ENCODE results near the gene KMT2E.
"Not testable (repeated sequence)": the region's sequence is repeated elsewhere in the genome, so short reads cannot be mapped to it uniquely, and the experiment has no call there.

KMT2E gene

GRCh38 chr7:105017657-105018365, 3.8 kb downstream of the KMT2E start:
- no peak for DNase-seq
- intact Hi-C loops (cut with DNase I), result no loop called here

DNA sequence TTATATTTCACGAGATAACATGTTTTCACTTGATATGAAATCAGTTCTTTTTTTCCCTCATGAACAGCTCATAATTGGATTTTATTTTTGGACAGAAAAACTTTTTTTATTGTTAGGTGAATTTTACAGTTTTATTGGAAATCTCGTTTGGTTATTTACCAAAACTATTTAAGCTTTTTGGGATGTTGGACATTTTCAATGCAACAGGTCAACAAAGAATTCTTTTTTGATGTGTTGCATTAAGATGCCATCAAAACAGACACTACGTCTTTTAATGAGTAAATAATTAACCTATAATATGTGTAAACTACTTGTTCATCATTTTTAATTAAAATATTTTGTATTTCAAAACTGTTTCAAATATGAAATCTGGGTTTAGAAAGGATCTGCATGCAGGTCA, 5.3 kb downstream of the KMT2E start:
- intact Hi-C loops (cut with DNase I), result no loop called here

DNA sequence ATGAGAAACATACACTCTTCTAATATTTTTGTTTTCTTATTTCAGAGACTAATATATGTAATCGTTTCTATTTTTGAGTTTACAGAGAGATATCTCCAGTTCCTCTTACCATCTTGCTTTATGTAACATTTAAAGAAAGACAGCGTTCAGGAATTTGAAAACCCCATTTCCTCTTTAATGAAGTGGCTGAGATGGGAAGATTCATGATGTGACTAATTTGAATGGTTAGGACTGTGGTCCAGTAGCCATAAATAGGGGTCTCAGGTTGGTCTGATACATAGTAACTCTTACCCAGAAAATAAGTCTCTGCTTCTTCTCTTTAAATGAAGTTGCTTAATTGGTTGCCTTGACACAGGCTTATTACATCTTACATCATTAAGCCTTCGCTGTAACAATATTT, 6.9 kb downstream of the KMT2E start:
- intact Hi-C loops (cut with DNase I), result no loop called here

More for the DNA sequence above, 5.3 kb downstream of the KMT2E start:
- DNase-seq, result no peak

DNA sequence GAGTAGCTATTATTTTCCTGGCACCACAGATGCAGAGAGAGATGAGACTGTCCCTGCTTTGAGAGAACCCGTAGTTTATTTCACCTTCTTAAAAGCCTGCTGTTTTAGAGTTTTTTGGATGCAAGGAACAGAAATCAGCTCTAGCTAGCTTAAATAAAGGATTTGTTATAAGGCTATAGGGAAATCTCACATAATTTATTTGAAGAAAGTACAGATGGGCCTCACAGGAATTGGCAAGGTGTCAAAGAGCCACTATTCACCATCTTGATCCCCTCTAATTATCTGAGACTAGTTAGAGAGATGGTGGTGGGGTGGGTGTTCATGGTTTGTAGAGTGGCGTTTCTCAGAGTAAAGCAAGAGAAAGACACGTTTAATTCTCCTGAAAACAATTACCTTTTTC, 7.3 kb downstream of the KMT2E start:
- no peak for DNase-seq
- intact Hi-C loops (cut with DNase I), result no loop called here

More for the DNA sequence above, 6.9 kb downstream of the KMT2E start:
- DNase-seq, result no peak

DNA sequence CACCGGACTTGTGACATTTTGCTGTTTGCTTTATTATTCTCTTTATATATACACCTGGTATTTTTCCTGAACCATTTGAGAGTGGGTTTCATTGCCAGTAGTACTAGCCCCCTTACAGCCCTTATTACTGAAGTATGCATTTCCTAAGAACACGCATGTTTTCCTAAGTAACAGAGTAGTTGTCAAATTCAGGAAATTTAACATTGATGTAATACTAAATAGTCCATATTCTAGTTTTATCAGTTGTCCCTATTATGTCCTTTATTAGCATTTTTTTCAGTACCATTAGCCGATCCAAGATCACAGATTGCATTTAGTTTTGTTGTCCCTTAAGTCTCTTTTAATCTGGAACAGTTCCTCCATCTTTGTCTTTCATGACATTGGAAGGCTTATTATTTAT, 8.0 kb downstream of the KMT2E start:
- no peak for DNase-seq
- intact Hi-C loops (cut with DNase I), result no loop called here

DNA sequence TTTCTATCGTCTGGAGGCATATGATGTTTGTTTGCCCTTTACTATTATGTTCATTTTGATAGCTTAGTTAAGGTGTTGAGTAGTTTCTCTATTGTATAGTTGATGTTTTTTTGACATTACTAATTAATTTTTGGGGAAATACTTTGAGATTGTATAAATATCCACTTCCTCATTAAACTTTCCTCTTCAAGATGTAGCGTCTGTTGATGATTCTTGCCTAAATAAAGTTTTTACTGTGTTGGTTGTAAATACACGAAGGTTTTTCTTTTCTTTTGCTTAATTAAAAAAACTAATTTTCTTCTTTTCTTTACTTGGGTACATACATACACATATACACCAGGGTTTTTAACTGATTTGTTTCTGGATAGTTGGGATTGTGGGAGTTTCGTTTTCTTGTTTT, 8.5 kb downstream of the KMT2E start:
- DNase-seq, result no peak
- intact Hi-C loops (cut with DNase I), result no loop called here

DNA sequence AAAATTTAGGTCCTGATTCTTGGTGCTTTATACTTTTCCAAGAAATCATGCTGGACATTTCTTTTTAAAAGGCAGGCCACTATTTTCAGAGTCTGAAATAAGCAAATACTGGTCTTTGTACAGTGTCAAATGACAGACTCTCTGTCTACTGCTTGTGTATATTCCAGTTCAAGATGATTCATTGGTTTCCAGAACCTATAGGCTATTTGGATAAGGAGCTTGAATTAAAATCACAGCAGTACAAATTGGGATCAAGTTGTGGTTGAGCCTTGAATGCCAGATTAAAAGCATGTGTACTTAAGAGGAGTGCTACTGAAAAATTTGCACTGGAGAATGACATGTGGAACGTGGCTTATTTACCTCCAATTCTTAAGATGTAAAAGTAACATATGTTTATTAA, 10.7 kb downstream of the KMT2E start:
- intact Hi-C loops (cut with DNase I), result no loop called here
- no peak for DNase-seq

- intact Hi-C loops (cut with DNase I), result no loop called here
- no peak for DNase-seq
Observed at GRCh38 chr7:105026750-105027149, 12.7 kb downstream of the KMT2E start.

DNA sequence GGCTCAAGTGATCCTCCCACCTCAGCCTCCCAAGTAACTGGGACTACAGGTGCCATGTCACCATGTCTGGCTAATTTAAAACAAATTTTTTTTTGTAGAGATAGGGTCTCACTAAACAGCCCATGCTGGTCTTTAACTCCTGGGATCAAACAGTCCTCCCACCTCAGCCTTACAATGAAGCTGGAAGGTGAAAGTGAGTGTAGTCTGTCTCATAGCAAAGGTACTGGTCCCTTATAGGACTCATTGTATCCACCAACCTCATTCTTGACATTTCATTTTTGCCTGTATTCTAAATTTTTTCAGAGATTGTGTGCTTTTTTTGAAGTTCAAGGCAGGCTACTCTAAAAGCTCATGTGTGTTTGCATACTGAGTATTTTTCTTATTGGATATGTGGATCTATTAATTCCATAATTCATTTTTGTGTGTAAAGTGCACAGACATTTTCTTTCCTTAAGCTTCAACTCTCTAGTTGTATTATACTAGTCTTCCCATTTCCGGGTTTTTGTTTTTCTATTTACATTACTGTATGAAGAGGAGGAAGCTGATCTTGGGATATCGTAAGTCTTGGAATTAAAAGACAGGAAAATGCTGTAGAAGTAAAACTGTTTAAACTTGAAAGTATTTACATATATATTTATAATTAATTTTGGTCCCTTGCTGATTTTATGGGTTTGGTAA, 13.3 kb downstream of the KMT2E start:
- no peak for DNase-seq
- intact Hi-C loops (cut with DNase I), result no loop called here

DNA sequence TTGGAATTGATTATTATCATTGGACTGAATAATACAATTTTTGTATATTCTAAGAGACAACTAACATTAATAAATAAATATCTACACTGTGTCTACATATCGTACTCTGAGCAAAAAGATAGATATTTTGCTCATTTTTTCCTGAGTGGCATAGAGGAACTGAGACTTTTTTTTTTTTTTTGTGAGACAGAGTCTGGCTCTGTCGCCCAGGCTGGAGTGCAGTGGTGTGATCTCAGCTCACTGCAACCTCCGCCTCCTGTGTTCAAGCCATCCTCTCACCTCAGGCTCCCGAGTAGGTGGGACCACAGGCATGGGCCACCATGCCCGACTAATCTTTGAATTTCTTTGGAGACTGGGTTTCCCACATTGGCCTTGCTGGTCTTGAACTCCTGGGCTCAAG, 14.0 kb downstream of the KMT2E start:
- intact Hi-C loops (cut with DNase I), result no loop called here
- no peak for DNase-seq

DNA sequence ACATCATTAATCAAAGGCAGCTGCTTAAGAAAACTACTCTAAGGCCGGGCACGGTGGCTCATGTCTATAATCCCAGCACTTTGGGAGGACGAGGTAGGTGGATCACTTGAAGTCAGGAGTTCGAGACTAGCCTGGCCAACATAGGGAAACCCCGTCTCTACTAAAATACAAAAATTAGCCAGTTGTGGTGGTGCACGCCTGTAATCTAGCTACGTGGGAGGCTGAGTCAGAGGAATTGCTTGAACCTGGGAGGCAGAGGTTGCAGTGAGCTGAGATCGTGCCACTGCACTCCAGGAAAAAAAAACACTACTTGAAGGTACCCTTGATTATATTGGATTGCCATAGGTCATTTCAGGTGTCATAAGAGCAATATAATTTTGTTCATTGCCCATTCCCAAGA, 14.9 kb downstream of the KMT2E start:
- intact Hi-C loops (cut with DNase I); DNase-seq: not testable (repeated sequence)

- no peak for DNase-seq
- intact Hi-C loops (cut with DNase I), result no loop called here
Observed at GRCh38 chr7:105030447-105030846, 16.4 kb downstream of the KMT2E start.

DNA sequence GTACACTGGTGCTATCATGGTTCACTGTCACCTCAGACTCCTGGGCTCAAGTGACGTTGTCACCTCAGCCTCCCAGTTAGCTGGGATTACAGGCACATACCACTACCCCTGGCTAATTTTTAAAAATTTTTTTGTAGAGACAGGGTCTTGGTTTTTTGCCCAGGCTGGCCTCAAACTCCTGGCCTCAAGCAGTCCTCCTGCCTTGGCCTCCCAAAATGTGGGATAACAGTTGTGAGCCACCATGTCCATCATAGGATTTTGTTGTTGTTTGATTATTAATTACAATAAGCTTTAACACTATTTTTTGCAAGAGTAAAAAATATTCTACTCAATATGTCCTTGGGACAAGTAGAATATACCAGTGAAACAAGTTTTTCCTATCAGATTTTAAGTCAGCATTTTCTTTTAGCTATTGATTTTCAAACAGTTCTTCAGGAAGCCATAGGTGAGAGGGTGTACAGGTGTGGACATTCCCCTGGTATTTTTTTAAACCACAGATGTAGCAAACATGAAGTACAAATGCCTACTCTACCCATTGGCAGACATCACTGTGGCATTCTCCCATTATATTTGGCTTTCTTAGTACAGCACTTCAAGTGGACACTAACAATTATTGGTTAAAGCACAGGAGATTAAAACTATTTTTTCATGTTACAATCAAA, 18.7 kb downstream of the KMT2E start:
- intact Hi-C loops (cut with DNase I), result no loop called here
- no peak for DNase-seq

- intact Hi-C loops (cut with DNase I), result no loop called here
Observed at GRCh38 chr7:105035349-105035748, 21.3 kb downstream of the KMT2E start.

GRCh38 chr7:105036217-105037168, 22.5 kb downstream of the KMT2E start:
- intact Hi-C loops (cut with DNase I), result no loop called here
- no peak for DNase-seq

More at GRCh38 chr7:105035349-105035748, 21.3 kb downstream of the KMT2E start:
- DNase-seq, result no peak

GRCh38 chr7:105037319-105037718, 23.3 kb downstream of the KMT2E start:
- intact Hi-C loops (cut with DNase I), result no loop called here

DNA sequence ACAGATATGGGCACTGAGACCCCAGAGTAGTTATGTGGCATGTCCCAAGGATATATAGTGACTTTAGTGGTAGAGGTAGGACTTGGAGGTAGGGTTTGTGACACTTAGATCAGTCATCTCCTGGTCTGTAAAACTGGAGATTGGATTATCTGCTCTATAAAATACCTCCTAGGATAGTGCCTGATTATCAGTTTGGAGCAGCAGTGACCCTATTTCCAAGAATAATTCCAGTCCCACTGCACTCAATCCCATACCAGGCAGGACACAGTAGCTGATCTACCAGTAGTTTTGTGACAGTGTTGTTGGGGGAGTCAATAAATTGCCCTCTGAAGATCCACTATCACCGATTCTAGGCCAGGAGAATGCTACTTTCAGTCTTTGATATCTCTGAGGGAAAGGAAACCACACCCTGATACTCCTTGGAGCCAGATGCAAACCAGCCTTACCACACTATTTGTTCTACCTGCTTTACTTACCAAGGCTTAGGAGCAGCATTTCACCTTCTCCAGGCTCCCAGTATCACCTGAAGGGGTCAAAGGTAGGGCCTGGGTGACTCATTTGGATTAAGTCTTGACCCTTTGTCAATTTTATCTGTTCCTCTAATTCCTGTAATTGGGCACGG, 30.6 kb downstream of the KMT2E start:
- DNase-seq, result no peak
- intact Hi-C loops (cut with DNase I), result no loop called here

More at GRCh38 chr7:105037319-105037718, 23.3 kb downstream of the KMT2E start:
- no peak for DNase-seq

DNA sequence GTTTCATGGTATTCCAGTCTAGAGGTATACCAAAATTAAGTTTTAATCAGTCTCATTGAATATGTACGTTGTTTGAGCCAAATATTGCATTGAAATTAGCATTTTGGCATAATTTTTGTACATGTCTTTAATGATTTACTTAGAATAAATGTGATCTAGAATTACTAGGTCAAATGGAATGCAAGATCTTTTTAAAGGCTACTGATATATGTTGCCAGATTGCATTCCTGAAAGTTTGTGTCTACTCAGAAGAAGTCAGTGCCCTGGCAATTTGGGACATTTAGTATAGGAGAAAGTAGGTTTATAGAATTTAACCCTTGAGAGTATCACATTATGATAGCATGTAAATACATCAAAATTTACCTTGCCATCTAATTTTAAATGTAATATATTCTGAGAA, 32.4 kb downstream of the KMT2E start:
- no peak for DNase-seq
- intact Hi-C loops (cut with DNase I), result no loop called here

DNA sequence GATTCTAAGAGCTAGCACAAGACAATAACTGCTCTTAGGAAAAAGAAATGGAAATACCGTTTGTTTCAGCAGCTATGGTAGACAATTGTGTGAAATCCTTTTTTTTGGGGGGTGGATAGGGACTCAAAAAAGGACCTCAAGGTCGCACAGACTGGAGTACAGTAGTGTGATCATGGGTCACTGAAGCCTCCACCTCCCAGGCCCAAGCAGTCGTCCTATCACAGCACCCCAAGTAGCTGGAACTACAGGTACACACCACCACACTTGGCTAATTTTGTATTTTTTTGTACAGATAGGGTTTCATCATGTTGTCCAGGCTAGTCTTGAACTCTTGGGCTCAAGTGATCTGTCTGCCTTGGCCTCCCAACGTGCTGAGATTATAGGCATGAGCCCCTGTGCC, 33.9 kb downstream of the KMT2E start:
- intact Hi-C loops (cut with DNase I), result no loop called here
- DNase-seq, result no peak

DNA sequence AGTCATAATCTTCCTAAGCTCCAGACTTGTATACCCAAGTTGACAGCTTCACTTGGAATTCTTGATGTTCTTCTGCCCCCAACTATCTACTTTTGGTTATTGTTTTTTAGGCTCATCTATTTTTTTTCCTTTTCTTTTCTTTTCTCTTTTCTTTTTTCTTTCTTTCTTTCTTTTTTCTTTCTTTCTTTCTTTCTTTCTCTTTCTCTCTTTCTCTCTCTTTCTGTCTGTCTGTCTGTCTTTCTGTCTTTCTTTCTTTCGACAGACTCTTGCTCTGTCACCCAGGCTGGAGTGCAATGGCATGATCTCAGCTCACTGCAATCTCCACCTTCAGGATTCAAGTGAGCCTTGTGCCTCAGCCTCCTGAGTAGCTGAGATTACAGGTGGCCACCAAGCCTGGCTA, 36.5 kb downstream of the KMT2E start:
- intact Hi-C loops (cut with DNase I), result no loop called here
- no peak for DNase-seq
